Memory B cell (primary cell): ENCODE results near the gene ZBTB6.
"Not testable (repeated sequence)": the region's sequence is repeated elsewhere in the genome, so short reads cannot be mapped to it uniquely, and the experiment has no call there.

Source experiments
- ATAC-seq: fragments of 150-1000 bp; cut with Tn5 transposase; 2 replicates; pipeline ENCODE4 v1.10.0; 2021; ENCODE audit warnings: low read depth, mild to moderate bottlenecking, moderate library complexity
- DNase-seq, 2 donors: peaks; one replicate each; pipeline ENCODE4 v3.0.0; 2022; ENCODE audit warnings: low spot score in 2 of 2
- H3K27ac Mint-ChIP-seq: one replicate; pipeline ENCODE4 v1.8.0; 2022; ENCODE audit warnings: mild to moderate bottlenecking, moderate library complexity, mixed read lengths
- H3K27me3 Mint-ChIP-seq: one replicate; pipeline ENCODE4 v1.8.0; 2022; ENCODE audit warnings: mixed read lengths
- H3K36me3 Mint-ChIP-seq: one replicate; pipeline ENCODE4 v1.8.0; 2022; ENCODE audit warnings: mild to moderate bottlenecking, mixed read lengths
- H3K4me1 Mint-ChIP-seq: one replicate; pipeline ENCODE4 v1.8.0; 2022; ENCODE audit warnings: mixed read lengths
- H3K4me3 Mint-ChIP-seq: one replicate; pipeline ENCODE4 v1.8.0; 2022; ENCODE audit warnings: mild to moderate bottlenecking, moderate library complexity, mixed read lengths
- H3K9me3 Mint-ChIP-seq: one replicate; pipeline ENCODE4 v1.8.0; 2022; ENCODE audit warnings: mixed read lengths

ZBTB6 gene

DNA sequence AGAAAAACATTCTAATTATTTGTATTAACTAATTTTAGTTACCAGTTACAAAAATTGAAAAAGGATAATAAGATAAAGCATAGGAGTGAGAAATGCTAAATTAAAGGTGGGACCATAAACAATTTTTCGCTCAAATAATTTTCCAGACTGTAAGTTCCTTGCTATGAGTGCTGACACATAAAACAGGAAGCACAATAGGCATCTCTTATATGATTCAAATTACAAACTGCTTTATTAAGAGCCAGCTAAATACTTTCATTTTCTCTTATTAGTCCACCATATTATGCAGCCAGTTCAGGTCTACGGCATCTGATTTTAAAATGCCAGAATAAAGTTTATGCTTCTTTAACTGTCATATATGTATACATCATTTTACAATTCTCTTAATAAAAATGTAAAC, 12.3 kb downstream of the ZBTB6 start:
- H3K27ac Mint-ChIP-seq = no peak overlapping the region
- H3K9me3 Mint-ChIP-seq = no peaks in the 10 kb centered on the region
- H3K36me3 Mint-ChIP-seq = peaks cover 5% of the 10 kb centered on the region
- H3K4me1 Mint-ChIP-seq = peaks cover 14% of the 10 kb centered on the region
- H3K27me3 Mint-ChIP-seq = no peaks in the 10 kb centered on the region
- peak; percentile 19 for ATAC-seq
- no peak for DNase-seq
- peak overlapping the region; percentile 51 for H3K4me3 Mint-ChIP-seq

DNA sequence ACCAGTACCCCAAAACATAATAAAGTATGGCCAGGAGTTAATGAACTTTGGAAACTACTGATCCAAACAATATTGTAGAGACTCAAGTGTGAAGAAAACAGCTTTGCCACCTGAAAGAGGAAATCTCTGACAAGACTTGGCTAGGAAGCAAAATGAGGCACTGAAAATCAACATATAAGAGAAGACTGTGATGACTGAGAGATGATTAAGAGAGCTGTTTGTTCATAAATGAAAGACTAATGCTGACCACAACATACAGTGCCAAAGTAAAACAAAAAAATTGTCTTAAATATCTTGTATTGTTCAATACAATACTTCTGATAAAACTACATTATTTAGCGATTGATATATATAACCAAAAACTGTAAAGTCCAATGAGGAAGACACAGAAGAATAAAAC, 15.2 kb downstream of the ZBTB6 start:
- no peak overlapping the region for H3K4me3 Mint-ChIP-seq
- no peak for ATAC-seq
- peaks cover 15% of the 10 kb centered on the region for H3K36me3 Mint-ChIP-seq
- H3K4me1 Mint-ChIP-seq = peaks cover 5% of the 10 kb centered on the region
- no peak overlapping the region for H3K27ac Mint-ChIP-seq
- DNase-seq = no peak
- no peaks in the 10 kb centered on the region for H3K9me3 Mint-ChIP-seq
- no peaks in the 10 kb centered on the region for H3K27me3 Mint-ChIP-seq

DNA sequence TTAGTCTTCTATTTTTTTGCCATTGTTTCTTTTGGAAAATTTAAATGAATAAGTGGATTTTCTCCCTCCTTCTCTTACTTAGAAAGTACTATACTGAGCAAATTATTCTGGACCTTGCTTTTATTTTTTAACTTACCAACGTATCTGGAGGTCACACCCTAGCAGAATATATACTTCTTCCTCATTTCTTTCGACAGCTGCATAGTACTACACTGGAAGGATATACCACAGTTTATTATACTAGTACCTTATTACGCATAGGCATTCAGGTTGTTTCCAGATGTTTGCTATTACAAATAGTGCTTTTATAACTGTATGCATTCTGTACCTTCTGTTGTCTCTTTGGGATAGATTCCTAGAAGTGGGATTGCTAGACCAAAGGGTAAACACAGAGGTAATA, 24.6 kb downstream of the ZBTB6 start:
- no peak overlapping the region for H3K4me3 Mint-ChIP-seq
- H3K9me3 Mint-ChIP-seq = no peaks in the 10 kb centered on the region
- DNase-seq (no peak), ATAC-seq (no peak)
- peaks cover 21% of the 10 kb centered on the region for H3K36me3 Mint-ChIP-seq
- no peak overlapping the region for H3K27ac Mint-ChIP-seq
- H3K4me1 Mint-ChIP-seq = no peaks in the 10 kb centered on the region
- no peaks in the 10 kb centered on the region for H3K27me3 Mint-ChIP-seq

DNA sequence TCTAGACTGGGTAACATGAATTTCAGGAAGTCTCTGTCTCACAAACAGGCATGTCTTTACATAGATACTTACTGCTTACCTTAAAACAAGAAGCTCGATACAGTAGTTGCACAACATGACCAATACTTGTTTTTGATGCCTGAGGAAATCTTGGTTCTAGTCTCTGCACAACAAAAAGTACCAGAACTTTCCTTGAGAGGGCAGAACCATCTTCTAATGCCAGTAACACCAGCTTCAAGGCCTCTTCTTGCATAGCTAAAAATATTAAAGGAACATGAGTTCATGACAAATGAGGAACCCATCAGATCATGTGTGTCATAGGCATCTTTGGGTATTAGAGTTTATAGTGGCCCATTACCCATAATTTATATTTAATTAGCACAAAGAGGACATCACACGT, 30.0 kb downstream of the ZBTB6 start:
- DNase-seq (no peak), ATAC-seq (peak; percentile 42)
- Mint-ChIP-seq H3K27ac (no peak overlapping the region), H3K36me3 (peaks cover 17% of the 10 kb centered on the region), H3K9me3 (no peaks in the 10 kb centered on the region), H3K4me3 (no peak overlapping the region), H3K4me1 (peaks cover 2% of the 10 kb centered on the region), H3K27me3 (no peaks in the 10 kb centered on the region)

DNA sequence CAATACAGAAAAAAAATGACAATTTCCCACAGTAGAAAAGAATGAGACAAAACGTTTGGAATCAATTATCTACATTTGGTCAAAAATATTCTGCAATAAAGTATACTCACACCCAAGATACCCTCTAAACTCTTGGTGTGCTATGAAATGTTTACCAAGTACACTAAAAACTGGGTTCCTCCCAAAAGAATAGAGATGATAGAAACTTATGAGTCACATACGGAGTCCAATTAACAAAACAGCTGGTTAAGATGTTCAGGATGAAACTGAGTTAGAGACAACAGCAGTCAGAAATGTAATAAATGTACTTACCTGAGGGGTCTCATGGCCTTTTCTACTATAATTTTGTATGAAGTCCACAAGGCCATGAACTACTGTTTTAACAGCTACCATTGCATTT, 33.7 kb downstream of the ZBTB6 start:
- Mint-ChIP-seq H3K4me1 (peaks cover 12% of the 10 kb centered on the region), H3K4me3 (no peak overlapping the region), H3K27ac (no peak overlapping the region), H3K27me3 (no peaks in the 10 kb centered on the region), H3K9me3 (no peaks in the 10 kb centered on the region), H3K36me3 (peaks cover 24% of the 10 kb centered on the region)
- no peak for ATAC-seq
- DNase-seq = no peak

DNA sequence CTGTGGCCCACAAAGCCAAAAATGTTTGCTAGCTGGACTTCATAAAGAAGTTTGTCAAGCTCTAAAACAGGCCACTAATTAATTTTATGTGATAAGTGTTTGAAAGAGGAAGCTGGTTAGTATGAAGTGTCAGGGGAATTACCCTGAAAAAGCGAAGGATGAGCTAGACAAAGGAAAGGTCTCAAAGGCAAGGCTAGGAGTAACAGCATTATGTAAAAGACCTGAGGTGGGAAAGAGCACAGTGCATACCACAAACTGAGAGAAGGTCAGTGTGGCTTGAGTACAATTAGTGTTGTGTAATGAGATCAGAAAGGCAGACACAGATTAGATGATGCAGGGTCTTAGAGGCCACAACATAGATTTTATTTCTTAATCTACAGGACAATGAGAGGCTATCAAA, 37.6 kb downstream of the ZBTB6 start:
- H3K4me1 Mint-ChIP-seq = peaks cover 10% of the 10 kb centered on the region
- no peaks in the 10 kb centered on the region for H3K9me3 Mint-ChIP-seq
- DNase-seq (no peak), ATAC-seq (peak; percentile 39)
- H3K27ac Mint-ChIP-seq = peak overlapping the region; percentile 31
- peaks cover 34% of the 10 kb centered on the region for H3K36me3 Mint-ChIP-seq
- no peaks in the 10 kb centered on the region for H3K27me3 Mint-ChIP-seq
- H3K4me3 Mint-ChIP-seq = no peak overlapping the region

DNA sequence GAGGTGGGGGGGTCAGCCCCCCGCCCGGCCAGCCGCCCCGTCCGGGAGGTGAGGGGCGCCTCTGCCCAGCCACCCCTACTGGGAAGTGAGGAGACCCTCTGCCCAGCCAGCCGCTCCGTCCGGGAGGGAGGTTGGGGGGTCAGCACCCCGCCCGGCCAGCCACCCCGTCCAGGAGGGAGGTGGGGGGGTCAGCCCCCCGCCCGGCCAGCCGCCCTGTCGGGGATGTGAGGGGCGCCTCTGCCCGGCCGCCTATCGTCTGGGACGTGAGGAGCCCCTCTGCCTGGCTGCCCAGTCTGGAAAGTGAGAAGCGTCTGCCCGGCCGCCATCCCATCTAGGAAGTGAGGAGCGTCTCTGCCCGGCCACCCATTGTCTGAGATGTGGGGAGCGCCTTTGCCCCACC, 45.8 kb downstream of the ZBTB6 start:
- not testable (repeated sequence) for H3K27me3 Mint-ChIP-seq, H3K4me3 Mint-ChIP-seq

DNA sequence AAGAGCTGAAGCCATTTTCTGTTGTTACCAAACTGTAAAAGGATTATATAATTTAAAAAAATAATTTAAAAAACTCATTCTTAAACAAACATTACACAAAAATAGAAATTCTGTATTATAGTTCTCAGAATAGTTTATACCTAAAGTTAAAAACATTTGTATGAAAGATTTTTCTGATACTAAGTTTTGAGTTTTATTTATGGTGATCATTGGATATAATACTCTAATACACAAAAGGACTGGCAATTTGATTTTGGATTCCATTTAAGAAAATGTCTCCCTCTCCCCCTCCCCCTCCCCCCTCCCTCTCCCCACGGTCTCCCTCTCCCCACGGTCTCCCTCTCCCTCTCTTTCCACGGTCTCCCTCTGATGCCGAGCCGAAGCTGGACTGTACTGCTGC, 47.0 kb downstream of the ZBTB6 start:
- Mint-ChIP-seq H3K36me3 (peaks cover 16% of the 10 kb centered on the region), H3K27me3 (no peaks in the 10 kb centered on the region), H3K4me3 (no peak overlapping the region), H3K9me3 (no peaks in the 10 kb centered on the region), H3K27ac (no peak overlapping the region), H3K4me1 (no peaks in the 10 kb centered on the region)
- ATAC-seq (no peak), DNase-seq (no peak)

More for the DNA sequence above, 45.8 kb downstream of the ZBTB6 start:
- H3K4me1 Mint-ChIP-seq, DNase-seq, ATAC-seq, H3K9me3 Mint-ChIP-seq, H3K27ac Mint-ChIP-seq: not testable (repeated sequence)
- H3K36me3 Mint-ChIP-seq = peaks cover 22% of the 10 kb centered on the region

DNA sequence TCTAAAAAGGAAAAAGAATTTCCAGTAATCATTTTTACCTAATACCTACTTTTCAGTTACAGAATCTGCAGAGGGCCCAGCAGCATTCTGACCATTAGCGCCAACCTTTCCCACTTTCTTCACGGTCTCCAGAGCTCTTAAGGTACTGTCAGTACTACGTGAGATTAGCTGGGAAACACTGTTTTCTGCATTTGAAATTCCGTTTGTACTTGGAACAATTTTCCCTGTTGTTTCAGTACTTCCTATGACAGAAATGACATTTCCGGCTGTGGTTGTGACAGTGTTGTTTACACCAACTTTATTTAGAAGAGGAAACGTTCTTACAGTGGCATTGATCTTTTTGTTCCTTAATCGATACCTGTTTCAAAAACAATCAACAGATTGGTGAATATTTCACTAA, 47.8 kb downstream of the ZBTB6 start:
- H3K4me3 Mint-ChIP-seq = no peak overlapping the region
- ATAC-seq (no peak), DNase-seq (no peak)
- no peak overlapping the region for H3K27ac Mint-ChIP-seq
- peaks cover 10% of the 10 kb centered on the region for H3K36me3 Mint-ChIP-seq
- no peaks in the 10 kb centered on the region for H3K4me1 Mint-ChIP-seq
- H3K9me3 Mint-ChIP-seq = no peaks in the 10 kb centered on the region
- H3K27me3 Mint-ChIP-seq = no peaks in the 10 kb centered on the region

DNA sequence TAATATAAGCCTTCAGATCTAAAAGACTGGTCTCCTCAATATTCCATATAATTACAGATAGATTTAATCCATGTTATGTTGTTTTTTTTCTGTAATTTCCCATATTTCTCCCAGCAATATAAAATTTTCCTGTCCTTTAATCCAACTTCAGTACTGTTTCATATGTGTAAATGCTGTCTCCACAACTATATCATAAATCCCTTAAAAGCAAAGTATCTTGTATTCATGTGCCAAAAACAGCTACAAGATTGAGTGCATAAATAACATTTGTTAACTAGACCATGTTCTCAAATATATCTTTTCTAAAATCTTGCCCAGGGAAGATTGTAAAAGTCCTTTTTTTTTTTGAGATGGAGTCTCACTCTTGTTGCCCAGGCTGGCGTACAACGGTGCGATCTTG, 49.7 kb downstream of the ZBTB6 start:
- Mint-ChIP-seq H3K27ac (peak overlapping the region; percentile 49), H3K9me3 (no peaks in the 10 kb centered on the region), H3K36me3 (peaks cover 11% of the 10 kb centered on the region), H3K4me1 (no peaks in the 10 kb centered on the region), H3K4me3 (no peak overlapping the region), H3K27me3 (no peaks in the 10 kb centered on the region)
- DNase-seq (no peak), ATAC-seq (no peak)

DNA sequence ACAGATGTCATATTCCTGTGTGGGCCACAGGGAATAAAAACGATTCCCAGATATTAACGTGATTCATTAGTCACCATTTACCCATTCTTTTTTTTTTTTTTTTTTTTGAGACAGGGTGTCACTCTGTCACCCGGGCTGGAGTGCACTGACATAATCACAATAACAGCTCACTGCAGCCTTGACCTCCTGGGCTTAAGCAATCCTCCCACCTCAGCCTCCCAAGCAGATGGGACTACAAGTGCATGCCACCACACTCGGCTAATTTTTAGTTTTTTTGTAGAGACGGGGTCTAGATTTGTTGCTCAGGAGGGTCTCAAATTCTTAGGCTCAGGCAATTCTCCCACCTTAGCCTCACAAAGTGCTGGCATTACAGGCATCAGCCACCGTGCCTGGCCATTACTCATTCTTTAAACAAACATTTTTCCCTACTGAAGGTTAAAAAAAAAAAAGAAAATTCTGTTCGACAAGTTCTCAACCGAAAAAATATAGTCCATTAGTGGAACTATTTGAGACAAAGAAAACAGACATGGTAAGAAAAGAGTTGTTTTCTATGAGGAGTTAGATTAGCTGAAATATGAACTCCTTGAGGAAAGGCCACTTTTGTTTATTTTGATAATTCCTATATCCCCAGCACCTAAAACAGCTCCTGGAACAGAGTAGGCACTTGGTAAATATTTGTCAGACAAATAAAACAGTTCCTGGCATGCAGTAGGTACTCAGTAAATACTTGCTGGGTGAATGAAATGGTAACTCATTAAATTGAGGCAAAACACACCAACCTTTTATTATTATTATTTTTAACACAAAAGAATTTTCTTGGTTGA, 52.6 kb downstream of the ZBTB6 start:
- H3K27ac Mint-ChIP-seq = no peak overlapping the region
- no peak overlapping the region for H3K4me3 Mint-ChIP-seq
- ATAC-seq (no peak), DNase-seq (no peak)
- peaks cover 16% of the 10 kb centered on the region for H3K36me3 Mint-ChIP-seq
- H3K27me3 Mint-ChIP-seq = no peaks in the 10 kb centered on the region
- no peaks in the 10 kb centered on the region for H3K9me3 Mint-ChIP-seq
- H3K4me1 Mint-ChIP-seq = no peaks in the 10 kb centered on the region
